DOHH2 (cell line): Measurements from ENCODE around the gene VSX1.

Experiments
- CTCF ChIP-seq: fragments of 200-600 bp; sonication (generic); IDR thresholded peaks from one replicate; pipeline ENCODE4 v1.5.1; 2014; ENCODE audit warnings: antibody characterized with exemption, mild to moderate bottlenecking, low read depth, low read length; ENCODE audit not compliant: poor library complexity, severe bottlenecking
- EZH2phosphoT487 ChIP-seq: fragments of 200-600 bp; sonication (generic); IDR thresholded peaks from 2 replicates; pipeline ENCODE4 v1.6.1; 2017; ENCODE audit warnings: borderline replicate concordance, mild to moderate bottlenecking, antibody characterized with exemption, low read length, moderate library complexity, mixed read lengths

DNA sequence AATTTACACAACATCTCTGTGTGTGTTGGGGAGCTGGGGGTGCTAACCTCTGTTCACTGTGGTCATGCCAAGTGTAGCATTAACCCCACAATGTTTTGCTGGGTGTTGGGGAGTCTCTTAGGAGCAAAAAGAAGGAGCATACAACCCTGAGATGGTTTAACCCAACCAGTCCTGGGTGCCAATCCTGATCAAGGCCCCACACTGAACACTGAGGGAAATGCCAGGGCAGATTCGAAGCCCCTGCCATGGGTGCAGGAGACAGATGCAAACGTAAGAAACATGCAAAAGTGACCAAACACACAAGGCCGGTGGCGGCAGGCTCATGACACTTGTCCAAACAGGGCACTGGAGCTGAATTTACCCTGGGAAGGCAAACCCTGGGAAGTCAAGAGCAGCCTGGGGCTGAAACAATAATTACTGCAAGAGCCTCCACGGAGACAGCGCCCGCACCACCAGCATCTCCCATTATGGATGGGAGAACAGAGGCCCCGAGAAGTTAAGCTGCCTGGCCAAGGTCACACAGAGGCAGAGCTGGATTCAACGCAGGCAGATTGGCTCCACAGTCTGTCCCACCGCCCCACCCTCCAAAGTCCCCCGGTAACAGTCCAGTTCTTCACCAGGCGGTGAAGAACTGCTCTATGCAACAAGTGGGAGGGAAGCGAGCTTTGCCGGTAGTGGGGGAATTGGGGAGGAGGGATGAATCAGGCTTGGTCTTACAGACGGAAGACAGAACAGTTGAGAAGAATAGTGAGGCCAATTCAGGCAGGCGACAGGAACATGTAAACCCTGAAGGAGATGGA lies 32.5 kb downstream of the VSX1 start:
- TF ChIP-seq EZH2phosphoT487 (no peak), CTCF (no peak)
